ENCODE data around the gene ADRM1.

GRCh38 chr20:62318400-62319345 lies 15.9 kb downstream of the ADRM1 start:
- TF ChIP-seq POLR2AphosphoS2 (conservative IDR thresholded peaks at IDR 0.05; ENCODE audit: low read length) (peak; percentile 49; the same call in 1 of the 2 replicates), SMC3 (IDR thresholded peaks at IDR 0.05) (no peak)
